Measurements from ENCODE around the gene LMOD2.

The LMOD2 gene

GRCh38 chr7:123674399-123675180 is 18.9 kb downstream of the LMOD2 start:
- DNase-seq: no peak

GRCh38 chr7:123675181-123675473 is 19.5 kb downstream of the LMOD2 start:
- no peak for DNase-seq

- DNase-seq: no peak
These were observed 21.5 kb downstream of the LMOD2 start for GRCh38 chr7:123677061-123677715.

GRCh38 chr7:123679614-123680013 is 23.9 kb downstream of the LMOD2 start:
- DNase-seq: no peak

- no peak for DNase-seq
These were observed 24.9 kb downstream of the LMOD2 start for GRCh38 chr7:123680580-123680979.

- no peak for DNase-seq
These were observed 25.9 kb downstream of the LMOD2 start for GRCh38 chr7:123681561-123681960.

- DNase-seq: peak; percentile 53
These were observed 27.0 kb downstream of the LMOD2 start for GRCh38 chr7:123682690-123683089.

- DNase-seq: no peak
These were observed 31.5 kb downstream of the LMOD2 start for GRCh38 chr7:123687161-123687560.

GRCh38 chr7:123687727-123688126 is 32.1 kb downstream of the LMOD2 start:
- no peak for DNase-seq

GRCh38 chr7:123689250-123689649 is 33.6 kb downstream of the LMOD2 start:
- DNase-seq: no peak

- no peak for DNase-seq
These were observed 34.9 kb downstream of the LMOD2 start for GRCh38 chr7:123690550-123690949.

- DNase-seq: no peak
These were observed 36.8 kb downstream of the LMOD2 start for GRCh38 chr7:123692471-123692877.

GRCh38 chr7:123695944-123696677 is 40.4 kb downstream of the LMOD2 start:
- no peak for DNase-seq

GRCh38 chr7:123705211-123705901 is 49.7 kb downstream of the LMOD2 start:
- no peak for DNase-seq

- DNase-seq: no peak
These were observed 53.9 kb downstream of the LMOD2 start for GRCh38 chr7:123709525-123709924.

- DNase-seq: no peak
These were observed 55.0 kb downstream of the LMOD2 start for GRCh38 chr7:123710683-123711082.

- DNase-seq: no peak
These were observed 56.2 kb downstream of the LMOD2 start for GRCh38 chr7:123711832-123712293.

GRCh38 chr7:123712619-123713018 is 57.0 kb downstream of the LMOD2 start:
- DNase-seq: no peak

Data from CD4-positive, alpha-beta T cell treated with Interleukin-21 for 1 hour (primary cell).